GM12872 (cell line): ENCODE data around the gene RXRG.

Experiments used
- CTCF ChIP-seq: IDR thresholded peaks from 3 replicates; pipeline ENCODE4 v1.5.1; 2011; ENCODE audit warnings: low read depth, mild to moderate bottlenecking, low read length, moderate library complexity; ENCODE audit not compliant: insufficient read depth

Gene RXRG

GRCh38 chr1:165383599-165384405 is 61.1 kb downstream of the RXRG start:
- TF ChIP-seq CTCF = no peak

GRCh38 chr1:165383067-165383466 is 61.9 kb downstream of the RXRG start:
- TF ChIP-seq CTCF = no peak

- no peak for TF ChIP-seq CTCF
Measured at GRCh38 chr1:165381745-165382505, 63.0 kb downstream of the RXRG start.

- no peak for TF ChIP-seq CTCF
Measured at GRCh38 chr1:165376811-165377311, 68.1 kb downstream of the RXRG start.

GRCh38 chr1:165376041-165376810 is 68.7 kb downstream of the RXRG start:
- TF ChIP-seq CTCF = no peak

GRCh38 chr1:165375623-165376022 is 69.3 kb downstream of the RXRG start:
- TF ChIP-seq CTCF = no peak
